ENCODE data around the gene IDUA.

Gene IDUA

GRCh38 chr4:1027915-1028238 is 41.0 kb downstream of the IDUA start:
- Histone ChIP-seq H3K4me3 (ENCODE audit: low read length) (no peak overlapping the region), H3K79me2 (ENCODE audit: low read length) (no peaks in the 10 kb centered on the region), H4K20me1 (ENCODE audit: insufficient read depth, low read length) (no peaks in the 10 kb centered on the region), H3K27ac (ENCODE audit: low read length) (no peak overlapping the region), H3K9me2 (replicated peaks; ENCODE audit: insufficient read depth, low read length) (no peaks in the 10 kb centered on the region), H3K4me2 (ENCODE audit: low read depth, low read length) (no peak overlapping the region), H3K9ac (ENCODE audit: low read length) (no peak overlapping the region), H3K36me3 (replicated peaks; ENCODE audit: insufficient read depth, low read length) (no peaks in the 10 kb centered on the region), H3F3A (ENCODE audit: insufficient read depth, low read length) (no peaks in the 10 kb centered on the region), H3K9me3 (replicated peaks; ENCODE audit: insufficient read depth, low read length) (no peaks in the 10 kb centered on the region), H2AFZ (ENCODE audit: low read length) (no peak overlapping the region), H3K27me3 (replicated peaks; ENCODE audit: insufficient read depth, low read length) (no peaks in the 10 kb centered on the region), H3K4me1 (ENCODE audit: low read length) (no peaks in the 10 kb centered on the region)
- no peak for DNase-seq
- TF ChIP-seq EZH2 (optimal IDR thresholded peaks at IDR 0.05; ENCODE audit: low read depth, low read length) (no peak), EZH2phosphoT487 (IDR thresholded peaks at IDR 0.05; ENCODE audit: low read length) (no peak), CTCF (IDR thresholded peaks at IDR 0.05; ENCODE audit: low read length) (no peak)

- Histone ChIP-seq H3K9ac (ENCODE audit: low read length) (no peak overlapping the region), H3K4me1 (ENCODE audit: low read length) (no peaks in the 10 kb centered on the region), H3F3A (ENCODE audit: insufficient read depth, low read length) (no peaks in the 10 kb centered on the region), H3K9me3 (replicated peaks; ENCODE audit: insufficient read depth, low read length) (no peaks in the 10 kb centered on the region), H2AFZ (ENCODE audit: low read length) (no peak overlapping the region), H3K9me2 (replicated peaks; ENCODE audit: insufficient read depth, low read length) (no peaks in the 10 kb centered on the region), H3K4me3 (ENCODE audit: low read length) (no peak overlapping the region), H3K4me2 (ENCODE audit: low read depth, low read length) (no peak overlapping the region), H3K27ac (ENCODE audit: low read length) (no peak overlapping the region), H3K36me3 (replicated peaks; ENCODE audit: insufficient read depth, low read length) (no peaks in the 10 kb centered on the region), H3K27me3 (replicated peaks; ENCODE audit: insufficient read depth, low read length) (no peaks in the 10 kb centered on the region), H3K79me2 (ENCODE audit: low read length) (no peaks in the 10 kb centered on the region), H4K20me1 (ENCODE audit: insufficient read depth, low read length) (no peaks in the 10 kb centered on the region)
- no peak for DNase-seq
- TF ChIP-seq EZH2 (optimal IDR thresholded peaks at IDR 0.05; ENCODE audit: low read depth, low read length) (no peak), CTCF (IDR thresholded peaks at IDR 0.05; ENCODE audit: low read length) (no peak), EZH2phosphoT487 (IDR thresholded peaks at IDR 0.05; ENCODE audit: low read length) (no peak)
These were observed 41.9 kb downstream of the IDUA start for GRCh38 chr4:1028574-1029220.

- H3K36me3 ChIP-seq (replicated peaks; ENCODE audit: insufficient read depth, low read length), result no peaks in the 10 kb centered on the region
These were observed 42.7 kb downstream of the IDUA start for GRCh38 chr4:1029529-1029928.

More at GRCh38 chr4:1029529-1029928, 42.7 kb downstream of the IDUA start:
- no peaks in the 10 kb centered on the region for H3F3A ChIP-seq (ENCODE audit: insufficient read depth, low read length)
- H3K9me3 ChIP-seq (replicated peaks; ENCODE audit: insufficient read depth, low read length), result no peaks in the 10 kb centered on the region
- no peak overlapping the region for H3K4me2 ChIP-seq (ENCODE audit: low read depth, low read length)
- H3K9ac ChIP-seq (ENCODE audit: low read length), result no peak overlapping the region
- no peak overlapping the region for H3K27ac ChIP-seq (ENCODE audit: low read length)
- DNase-seq, result no peak
- H3K79me2 ChIP-seq (ENCODE audit: low read length), result no peaks in the 10 kb centered on the region
- H3K4me3 ChIP-seq (ENCODE audit: low read length), result no peak overlapping the region
- no peaks in the 10 kb centered on the region for H3K9me2 ChIP-seq (replicated peaks; ENCODE audit: insufficient read depth, low read length)
- H3K27me3 ChIP-seq (replicated peaks; ENCODE audit: insufficient read depth, low read length), result no peaks in the 10 kb centered on the region
- no peak overlapping the region for H2AFZ ChIP-seq (ENCODE audit: low read length)
- no peaks in the 10 kb centered on the region for H3K4me1 ChIP-seq (ENCODE audit: low read length)
- H4K20me1 ChIP-seq (ENCODE audit: insufficient read depth, low read length), result no peaks in the 10 kb centered on the region
- TF ChIP-seq EZH2phosphoT487 (IDR thresholded peaks at IDR 0.05; ENCODE audit: low read length) (no peak), EZH2 (optimal IDR thresholded peaks at IDR 0.05; ENCODE audit: low read depth, low read length) (no peak), CTCF (IDR thresholded peaks at IDR 0.05; ENCODE audit: low read length) (no peak)
